Spinal cord (tissue), 10 donors: ENCODE measurements around the gene HSD17B1. TPM values are rescaled to one million over a fixed set of nuclear protein-coding genes. Genes with fewer than 3 reads are reported as not detected.
A peak's percentile ranks its signal among the peaks of the same experiment; 100 is the strongest.

ENCODE experiments used
- DNase-seq, 6 donors: peaks; one replicate each; pipeline versions ENCODE4 v3.0.0 to v3.0.0-alpha.2; 2013 to 2015; ENCODE audit warnings: low spot score in 6 of 6, low read depth in 4 of 6
- H3K27ac ChIP-seq: one replicate; pipeline ENCODE4 v1.5.1; 2013; ENCODE audit warnings: low read depth, low read length, control low read depth
- H3K27me3 ChIP-seq: one replicate; pipeline ENCODE4 v1.6.1; 2013; ENCODE audit warnings: low read length; ENCODE audit not compliant: control insufficient read depth, insufficient read depth
- H3K36me3 ChIP-seq: one replicate; pipeline ENCODE4 v1.6.1; 2013; ENCODE audit warnings: low read length; ENCODE audit not compliant: control insufficient read depth, insufficient read depth
- H3K4me1 ChIP-seq: one replicate; pipeline ENCODE4 v1.6.1; 2013; ENCODE audit warnings: low read length; ENCODE audit not compliant: control insufficient read depth, insufficient read depth
- H3K4me3 ChIP-seq: one replicate; pipeline ENCODE4 v1.5.1; 2013; ENCODE audit warnings: low read depth, low read length, control low read depth
- H3K9me3 ChIP-seq: one replicate; pipeline ENCODE4 v1.6.1; 2013; ENCODE audit warnings: low read length; ENCODE audit not compliant: control insufficient read depth, insufficient read depth
- WGBS: methylation state at CpG from one replicate; pipeline ENCODE4 v1.1.5; 2013; ENCODE audit warnings: missing lambda C conversion rate; ENCODE audit not compliant: insufficient coverage; 5-methylcytosine and 5-hydroxymethylcytosine counted together
- polyA plus RNA-seq, 2 donors: library from polyadenylated mRNA; unstranded; fragments of 120-200 nt; gene quantifications; one replicate each; pipeline ENCODE4 v1.2.1, GENCODE V29; 2013; ENCODE audit not compliant: insufficient read length in 2 of 2
- total RNA-seq, 2 donors: library from RNA; depleted of rRNA in 1 of 2; stranded (reverse); fragments of 120-200 nt in 1 of 2; fragments of >200 nt in 1 of 2; gene quantifications; one replicate each; pipeline versions ENCODE4 v1.2.3 to v1.2.4, GENCODE V29; 2013 to 2014
- donor health status: healthy.

HSD17B1 gene
- total and polyA plus RNA-seq, 4 donors = 0.69 to 6.8 (median 5.2) TPM

GRCh38 chr17:42514279-42514678, 38.4 kb upstream of the HSD17B1 start:
- Histone ChIP-seq H3K4me3 (no peak overlapping the region), H3K27ac (no peak overlapping the region), H3K36me3 (peaks cover 87% of the 10 kb centered on the region), H3K9me3 (no peaks in the 10 kb centered on the region), H3K27me3 (no peaks in the 10 kb centered on the region), H3K4me1 (peaks cover 22% of the 10 kb centered on the region)
- DNase-seq = no peak
- 98% methylated on average over 4 of the region's 11 CpGs for WGBS

- WGBS = 89% methylated on average over 6 of the region's 8 CpGs
- peaks cover 83% of the 10 kb centered on the region for H3K36me3 ChIP-seq
Measured at GRCh38 chr17:42514867-42515266, 37.9 kb upstream of the HSD17B1 start.

GRCh38 chr17:42517516-42517915, 35.2 kb upstream of the HSD17B1 start:
- H3K27me3 ChIP-seq = no peaks in the 10 kb centered on the region
- H3K4me3 ChIP-seq = no peak overlapping the region
- H3K4me1 ChIP-seq = peaks cover 53% of the 10 kb centered on the region
- WGBS = 13% methylated on average over 8 of the region's 9 CpGs
- H3K9me3 ChIP-seq = no peaks in the 10 kb centered on the region
- H3K27ac ChIP-seq = peak overlapping the region; percentile 98
- peaks cover 76% of the 10 kb centered on the region for H3K36me3 ChIP-seq
- DNase-seq = peak in 2 of 6 donors; percentile 64 to 71

More at GRCh38 chr17:42514867-42515266, 37.9 kb upstream of the HSD17B1 start:
- H3K27me3 ChIP-seq = no peaks in the 10 kb centered on the region
- DNase-seq = no peak
- H3K4me1 ChIP-seq = peaks cover 28% of the 10 kb centered on the region
- H3K4me3 ChIP-seq = no peak overlapping the region
- H3K9me3 ChIP-seq = no peaks in the 10 kb centered on the region
- no peak overlapping the region for H3K27ac ChIP-seq

- Histone ChIP-seq H3K27me3 (no peaks in the 10 kb centered on the region), H3K27ac (peak overlapping the region; percentile 98), H3K9me3 (no peaks in the 10 kb centered on the region), H3K36me3 (peaks cover 77% of the 10 kb centered on the region), H3K4me1 (peaks cover 56% of the 10 kb centered on the region), H3K4me3 (no peak overlapping the region)
- peak in 1 of 6 donors; percentile 56 for DNase-seq
- 72% methylated on average over 5 of the region's 9 CpGs for WGBS
Measured at GRCh38 chr17:42518046-42518754, 34.5 kb upstream of the HSD17B1 start.

GRCh38 chr17:42518755-42519545, 33.8 kb upstream of the HSD17B1 start:
- Histone ChIP-seq H3K9me3 (no peaks in the 10 kb centered on the region), H3K4me1 (peaks cover 56% of the 10 kb centered on the region), H3K27ac (peak overlapping the region; percentile 98), H3K27me3 (no peaks in the 10 kb centered on the region), H3K36me3 (peaks cover 74% of the 10 kb centered on the region), H3K4me3 (no peak overlapping the region)
- 82% methylated on average over 1 of the region's 6 CpGs for WGBS
- DNase-seq = peak in 1 of 6 donors; percentile 33

- DNase-seq = peak in 2 of 6 donors; percentile 54 to 92
- H3K27me3 ChIP-seq = no peaks in the 10 kb centered on the region
- no peak overlapping the region for H3K4me3 ChIP-seq
- peaks cover 56% of the 10 kb centered on the region for H3K4me1 ChIP-seq
- WGBS = 34% methylated on average over 8 of the region's 12 CpGs
- peak overlapping the region; percentile 98 for H3K27ac ChIP-seq
- H3K9me3 ChIP-seq = no peaks in the 10 kb centered on the region
- H3K36me3 ChIP-seq = peaks cover 66% of the 10 kb centered on the region
Measured at GRCh38 chr17:42519546-42520491, 32.9 kb upstream of the HSD17B1 start.

- Histone ChIP-seq H3K36me3 (peaks cover 62% of the 10 kb centered on the region), H3K27me3 (no peaks in the 10 kb centered on the region), H3K27ac (peak overlapping the region; percentile 98), H3K4me3 (no peak overlapping the region), H3K9me3 (no peaks in the 10 kb centered on the region), H3K4me1 (peaks cover 56% of the 10 kb centered on the region)
- 47% methylated on average over 6 of the region's 9 CpGs for WGBS
- DNase-seq = no peak
Measured at GRCh38 chr17:42520540-42520951, 32.2 kb upstream of the HSD17B1 start.

- H3K36me3 ChIP-seq = peaks cover 58% of the 10 kb centered on the region
- H3K4me1 ChIP-seq = peaks cover 56% of the 10 kb centered on the region
- H3K27ac ChIP-seq = peak overlapping the region; percentile 98
- H3K4me3 ChIP-seq = no peak overlapping the region
- no peaks in the 10 kb centered on the region for H3K27me3 ChIP-seq
- DNase-seq = no peak
- 100% methylated on average over 1 of the region's 8 CpGs for WGBS
- no peaks in the 10 kb centered on the region for H3K9me3 ChIP-seq
Measured at GRCh38 chr17:42521036-42521435, 31.7 kb upstream of the HSD17B1 start.

- Histone ChIP-seq H3K36me3 (peaks cover 51% of the 10 kb centered on the region), H3K27ac (peak overlapping the region; percentile 98), H3K9me3 (no peaks in the 10 kb centered on the region), H3K4me3 (no peak overlapping the region), H3K4me1 (peaks cover 56% of the 10 kb centered on the region), H3K27me3 (no peaks in the 10 kb centered on the region)
- DNase-seq = no peak
- WGBS = 83% methylated on average over 10 of the region's 11 CpGs
Measured at GRCh38 chr17:42521666-42522262, 31.0 kb upstream of the HSD17B1 start.
